Trophoblast cell (in vitro differentiated cells and primary cell): ENCODE measurements around the gene TBCD.

ENCODE experiments used
- DNase-seq, 2 donors: peaks; one replicate each; pipeline ENCODE4 v3.0.0-alpha.2; 2016
- H2AFZ ChIP-seq: 2 replicates; pipeline ENCODE4 v1.6.1; 2013; ENCODE audit warnings: low read length, moderate library complexity, mild to moderate bottlenecking; ENCODE audit not compliant: insufficient read depth, poor library complexity
- H2AK5ac ChIP-seq: 2 replicates; pipeline ENCODE4 v1.6.1; 2013; ENCODE audit warnings: mild to moderate bottlenecking, low read length
- H2BK120ac ChIP-seq: 2 replicates; pipeline ENCODE4 v1.6.1; 2013; ENCODE audit warnings: low read length, mild to moderate bottlenecking, moderate library complexity; ENCODE audit not compliant: insufficient read depth, poor library complexity
- H2BK12ac ChIP-seq: 2 replicates; pipeline ENCODE4 v1.6.1; 2013; ENCODE audit warnings: mild to moderate bottlenecking, low read length, moderate library complexity
- H2BK5ac ChIP-seq: 2 replicates; pipeline ENCODE4 v1.6.1; 2013; ENCODE audit warnings: low read length, low read depth, moderate library complexity, mild to moderate bottlenecking; ENCODE audit not compliant: poor library complexity
- H3K14ac ChIP-seq: 2 replicates; pipeline ENCODE4 v1.6.1; 2013; ENCODE audit warnings: mild to moderate bottlenecking, low read length
- H3K18ac ChIP-seq: 2 replicates; pipeline ENCODE4 v1.6.1; 2013; ENCODE audit warnings: mild to moderate bottlenecking, low read length
- H3K23ac ChIP-seq: 2 replicates; pipeline ENCODE4 v1.6.1; 2013; ENCODE audit warnings: low read length
- H3K27ac ChIP-seq: 2 replicates; pipeline ENCODE4 v1.5.1; 2013; ENCODE audit warnings: low read depth, mild to moderate bottlenecking, inconsistent platforms, low read length, moderate library complexity
- H3K27me3 ChIP-seq: 2 replicates; pipeline ENCODE4 v1.6.1; 2013; ENCODE audit warnings: inconsistent platforms, mild to moderate bottlenecking, low read length, moderate library complexity; ENCODE audit not compliant: insufficient read depth
- H3K36me3 ChIP-seq, 2 experiments: 1 replicate in 1 of 2; 2 replicates in 1 of 2; pipeline ENCODE4 v1.6.1; 2013; ENCODE audit warnings: low read length in 2 of 2, mild to moderate bottlenecking in 2 of 2, moderate library complexity in 1 of 2; ENCODE audit not compliant: insufficient read depth in 2 of 2, control insufficient read depth in 1 of 2
- H3K4ac ChIP-seq: 2 replicates; pipeline ENCODE4 v1.6.1; 2013; ENCODE audit warnings: low read depth, mild to moderate bottlenecking, low read length, moderate library complexity
- H3K4me1 ChIP-seq, 2 experiments: 1 replicate in 1 of 2; 2 replicates in 1 of 2; pipeline ENCODE4 v1.6.1; 2013; ENCODE audit warnings: low read length in 2 of 2, mild to moderate bottlenecking in 2 of 2, moderate library complexity in 1 of 2; ENCODE audit not compliant: insufficient read depth in 2 of 2, control insufficient read depth in 1 of 2
- H3K4me2 ChIP-seq: 2 replicates; pipeline ENCODE4 v1.6.1; 2013; ENCODE audit warnings: inconsistent platforms, mild to moderate bottlenecking, low read length, moderate library complexity
- H3K4me3 ChIP-seq: 2 replicates; pipeline ENCODE4 v1.5.1; 2013; ENCODE audit warnings: mild to moderate bottlenecking, low read depth, low read length, inconsistent platforms
- H3K79me1 ChIP-seq: one replicate; pipeline ENCODE4 v1.6.1; 2013; ENCODE audit warnings: low read length
- H3K79me2 ChIP-seq: 2 replicates; pipeline ENCODE4 v1.6.1; 2013; ENCODE audit warnings: low read length, mild to moderate bottlenecking; ENCODE audit not compliant: control insufficient read depth, insufficient read depth, poor library complexity
- H3K9ac ChIP-seq: 2 replicates; pipeline ENCODE4 v1.6.1; 2013; ENCODE audit warnings: mild to moderate bottlenecking, low read length
- H3K9me3 ChIP-seq: 2 replicates; pipeline ENCODE4 v1.6.1; 2013; ENCODE audit warnings: low read depth, mild to moderate bottlenecking, control low read depth, inconsistent platforms, low read length; ENCODE audit not compliant: insufficient read depth
- H4K12ac ChIP-seq: 2 replicates; pipeline ENCODE4 v1.6.1; 2013; ENCODE audit warnings: low read depth, mild to moderate bottlenecking, low read length, moderate library complexity
- H4K8ac ChIP-seq: 2 replicates; pipeline ENCODE4 v1.6.1; 2013; ENCODE audit warnings: low read depth, mild to moderate bottlenecking, low read length, moderate library complexity
- H4K91ac ChIP-seq: one replicate; pipeline ENCODE4 v1.6.1; 2013; ENCODE audit warnings: low read depth, mild to moderate bottlenecking, low read length, moderate library complexity
- WGBS: extraction: QIAGEN DNeasy Blood & Tissue Kit; methylation state at CpG from one replicate; pipeline ENCODE4 v1.1.7; 2013; ENCODE audit warnings: missing lambda C conversion rate; ENCODE audit not compliant: insufficient read length, insufficient coverage; ENCODE audit errors: extremely low coverage; 5-methylcytosine and 5-hydroxymethylcytosine counted together

The TBCD gene

GRCh38 chr17:82946081-82946480, 194.2 kb downstream of the TBCD start:
- no peak overlapping the region for H3K9ac ChIP-seq
- no peak overlapping the region for H2BK12ac ChIP-seq
- no peak overlapping the region for H3K4ac ChIP-seq
- no peak overlapping the region for H4K8ac ChIP-seq
- H3K27ac ChIP-seq = no peak overlapping the region
- no peak overlapping the region for H3K18ac ChIP-seq
- no peak overlapping the region for H4K12ac ChIP-seq
- H3K27me3 ChIP-seq = no peaks in the 10 kb centered on the region
- no peak overlapping the region for H3K4me3 ChIP-seq
- H3K14ac ChIP-seq = no peak overlapping the region
- no peak overlapping the region for H2BK120ac ChIP-seq
- peaks cover 33 to 38% of the 10 kb centered on the region in 2 experiments for H3K36me3 ChIP-seq
- no peaks in the 10 kb centered on the region for H3K79me1 ChIP-seq
- H2AK5ac ChIP-seq = no peak overlapping the region
- no peak for DNase-seq
- H2AFZ ChIP-seq = no peak overlapping the region
- H2BK5ac ChIP-seq = no peak overlapping the region
- H3K23ac ChIP-seq = no peak overlapping the region
- peaks cover 50% of the 10 kb centered on the region for H3K9me3 ChIP-seq
- no peaks in the 10 kb centered on the region for H3K79me2 ChIP-seq
- H3K4me1 ChIP-seq = no peaks in the 10 kb centered on the region
- no peak overlapping the region for H4K91ac ChIP-seq
- no peak overlapping the region for H3K4me2 ChIP-seq

DNA sequence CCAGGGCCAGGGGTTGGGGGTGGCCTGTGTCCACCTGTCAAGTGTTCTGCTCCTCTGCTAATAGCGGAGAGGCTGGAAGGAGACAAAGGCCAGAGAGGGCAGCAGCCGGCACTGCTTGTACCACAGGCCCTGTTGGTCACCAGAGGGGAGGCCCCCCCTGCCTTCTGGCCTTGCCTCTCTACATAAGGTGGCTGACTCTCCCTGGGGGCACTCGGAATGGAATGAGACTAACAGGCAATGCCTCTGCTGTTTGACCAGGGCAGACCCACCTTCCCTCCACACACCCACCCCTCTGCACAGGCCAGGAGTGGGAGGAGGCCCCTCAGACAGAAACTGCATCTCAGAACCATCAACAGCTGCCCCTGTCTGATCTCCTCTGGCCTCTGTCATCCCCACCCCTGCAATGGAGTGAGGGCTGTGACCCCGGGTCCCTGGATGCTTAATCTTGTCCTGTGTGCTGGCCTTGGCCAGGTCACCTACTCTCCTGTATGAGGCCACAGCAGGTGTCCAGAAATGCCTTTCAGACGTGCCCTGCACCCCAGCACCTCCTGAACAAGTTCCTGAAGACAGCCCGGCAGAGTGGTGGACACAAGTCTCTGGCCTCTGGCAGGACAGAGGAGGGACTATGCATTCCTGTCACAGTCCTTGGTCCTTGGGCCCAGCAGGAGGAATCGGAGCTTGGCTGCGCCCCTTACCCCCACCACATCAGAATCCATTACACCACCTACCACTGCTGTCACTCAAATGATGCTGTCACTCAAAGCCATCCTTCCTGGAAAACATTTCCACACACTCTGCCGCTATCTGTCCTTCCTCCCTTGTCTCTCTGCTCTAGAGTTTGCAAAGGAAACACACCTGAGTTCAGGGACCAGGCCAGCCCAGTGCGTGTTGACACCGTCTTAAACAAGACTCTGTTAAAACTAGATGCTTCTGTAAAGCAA, 195.5 kb downstream of the TBCD start:
- H2BK5ac ChIP-seq = no peak overlapping the region
- peaks cover 55% of the 10 kb centered on the region for H3K9me3 ChIP-seq
- H3K36me3 ChIP-seq = peaks cover 21 to 28% of the 10 kb centered on the region in 2 experiments
- no peak overlapping the region for H2BK12ac ChIP-seq
- H3K27me3 ChIP-seq = no peaks in the 10 kb centered on the region
- no peak overlapping the region for H2BK120ac ChIP-seq
- H3K4me3 ChIP-seq = no peak overlapping the region
- no peak overlapping the region for H3K4me2 ChIP-seq
- H3K79me2 ChIP-seq = no peaks in the 10 kb centered on the region
- no peaks in the 10 kb centered on the region for H3K4me1 ChIP-seq
- H3K18ac ChIP-seq = no peak overlapping the region
- H3K79me1 ChIP-seq = no peaks in the 10 kb centered on the region
- no peak for DNase-seq
- no peak overlapping the region for H2AK5ac ChIP-seq
- H3K14ac ChIP-seq = no peak overlapping the region
- H4K8ac ChIP-seq = no peak overlapping the region
- no peak overlapping the region for H3K9ac ChIP-seq
- H2AFZ ChIP-seq = no peak overlapping the region
- no peak overlapping the region for H4K12ac ChIP-seq
- no peak overlapping the region for H4K91ac ChIP-seq
- no peak overlapping the region for H3K23ac ChIP-seq
- H3K27ac ChIP-seq = no peak overlapping the region
- no peak overlapping the region for H3K4ac ChIP-seq
- WGBS = no CpG with 5 or more reads among the region's 11 CpGs

GRCh38 chr17:82948081-82948511, 196.2 kb downstream of the TBCD start:
- no peak overlapping the region for H2BK120ac ChIP-seq
- no peak overlapping the region for H3K4ac ChIP-seq
- no peaks in the 10 kb centered on the region for H3K79me2 ChIP-seq
- H3K4me3 ChIP-seq = no peak overlapping the region
- H3K27ac ChIP-seq = no peak overlapping the region
- H4K8ac ChIP-seq = no peak overlapping the region
- no peak overlapping the region for H3K23ac ChIP-seq
- no CpG with 5 or more reads among the region's 18 CpGs for WGBS
- H3K9ac ChIP-seq = no peak overlapping the region
- H3K18ac ChIP-seq = no peak overlapping the region
- H3K4me1 ChIP-seq = no peaks in the 10 kb centered on the region
- peaks cover 14 to 20% of the 10 kb centered on the region in 2 experiments for H3K36me3 ChIP-seq
- H3K27me3 ChIP-seq = no peaks in the 10 kb centered on the region
- no peak overlapping the region for H2AFZ ChIP-seq
- no peak overlapping the region for H2BK5ac ChIP-seq
- no peak overlapping the region for H2AK5ac ChIP-seq
- H3K9me3 ChIP-seq = peaks cover 51% of the 10 kb centered on the region
- H4K91ac ChIP-seq = no peak overlapping the region
- no peak overlapping the region for H3K14ac ChIP-seq
- H3K79me1 ChIP-seq = no peaks in the 10 kb centered on the region
- DNase-seq = no peak
- H2BK12ac ChIP-seq = no peak overlapping the region
- H3K4me2 ChIP-seq = no peak overlapping the region
- no peak overlapping the region for H4K12ac ChIP-seq

GRCh38 chr17:82948957-82949356, 197.1 kb downstream of the TBCD start:
- Histone ChIP-seq H4K12ac (no peak overlapping the region), H2BK12ac (no peak overlapping the region)
- WGBS = no CpG with 5 or more reads among the region's 5 CpGs

More at GRCh38 chr17:82948957-82949356, 197.1 kb downstream of the TBCD start:
- H3K79me2 ChIP-seq = no peaks in the 10 kb centered on the region
- no peaks in the 10 kb centered on the region for H3K27me3 ChIP-seq
- no peaks in the 10 kb centered on the region for H3K4me1 ChIP-seq
- no peak overlapping the region for H3K4me3 ChIP-seq
- no peak overlapping the region for H3K23ac ChIP-seq
- H3K9me3 ChIP-seq = peaks cover 44% of the 10 kb centered on the region
- no peak for DNase-seq
- H3K79me1 ChIP-seq = no peaks in the 10 kb centered on the region
- no peak overlapping the region for H3K9ac ChIP-seq
- no peak overlapping the region for H2BK120ac ChIP-seq
- no peak overlapping the region for H3K27ac ChIP-seq
- H4K8ac ChIP-seq = no peak overlapping the region
- H2AFZ ChIP-seq = no peak overlapping the region
- no peak overlapping the region for H3K14ac ChIP-seq
- no peak overlapping the region for H3K4ac ChIP-seq
- H3K18ac ChIP-seq = no peak overlapping the region
- H2AK5ac ChIP-seq = no peak overlapping the region
- H3K4me2 ChIP-seq = no peak overlapping the region
- peaks cover 6 to 11% of the 10 kb centered on the region in 2 experiments for H3K36me3 ChIP-seq
- H4K91ac ChIP-seq = no peak overlapping the region
- H2BK5ac ChIP-seq = no peak overlapping the region
